Measurements from ENCODE around the gene MEIS2.

The MEIS2 gene

GRCh38 chr15:36960947-36961227 lies 139.5 kb downstream of the MEIS2 start:
- Histone ChIP-seq H3K27ac (ENCODE audit: low read depth, low read length) (no peak overlapping the region), H3K36me3 (ENCODE audit: control insufficient read depth in 1 of 2, insufficient read depth in 2 of 2, low read length in 2 of 2) (no peaks in the 10 kb centered on the region), H4K91ac (ENCODE audit: low read depth, low read length) (no peak overlapping the region), H2BK120ac (ENCODE audit: insufficient read depth, low read length, poor library complexity) (no peak overlapping the region), H2BK5ac (ENCODE audit: low read depth, low read length, poor library complexity) (no peak overlapping the region), H3K79me2 (ENCODE audit: control insufficient read depth, insufficient read depth, low read length, poor library complexity) (no peaks in the 10 kb centered on the region), H3K14ac (ENCODE audit: low read length) (no peak overlapping the region), H2AFZ (ENCODE audit: insufficient read depth, low read length, poor library complexity) (no peak overlapping the region), H2BK12ac (ENCODE audit: low read length) (no peak overlapping the region), H2AK5ac (ENCODE audit: low read length) (no peak overlapping the region), H4K12ac (ENCODE audit: low read depth, low read length) (no peak overlapping the region), H3K18ac (ENCODE audit: low read length) (no peak overlapping the region), H3K9ac (ENCODE audit: low read length) (no peak overlapping the region), H3K27me3 (ENCODE audit: insufficient read depth, low read length) (no peaks in the 10 kb centered on the region), H3K23ac (ENCODE audit: low read length) (no peak overlapping the region), H3K4me2 (ENCODE audit: low read length) (no peak overlapping the region), H3K4ac (ENCODE audit: low read depth, low read length) (no peak overlapping the region), H3K9me3 (ENCODE audit: insufficient read depth, low read depth, low read length) (no peaks in the 10 kb centered on the region), H3K4me1 (ENCODE audit: control insufficient read depth in 1 of 2, insufficient read depth in 2 of 2, low read length in 2 of 2) (no peaks in the 10 kb centered on the region), H3K4me3 (ENCODE audit: low read depth, low read length) (no peak overlapping the region), H4K8ac (ENCODE audit: low read depth, low read length) (no peak overlapping the region), H3K79me1 (ENCODE audit: low read length) (no peaks in the 10 kb centered on the region)
- WGBS (ENCODE audit: extremely low coverage, insufficient coverage, insufficient read length), result no CpG with 5 or more reads among the region's 1 CpG
- no peak for DNase-seq

GRCh38 chr15:36960179-36960946 lies 140.0 kb downstream of the MEIS2 start:
- H3K79me2 ChIP-seq (ENCODE audit: control insufficient read depth, insufficient read depth, low read length, poor library complexity), result no peaks in the 10 kb centered on the region
- H3K4me1 ChIP-seq (ENCODE audit: control insufficient read depth in 1 of 2, insufficient read depth in 2 of 2, low read length in 2 of 2), result no peaks in the 10 kb centered on the region
- no peak overlapping the region for H2AK5ac ChIP-seq (ENCODE audit: low read length)
- no peak overlapping the region for H3K4me3 ChIP-seq (ENCODE audit: low read depth, low read length)
- no peak overlapping the region for H3K23ac ChIP-seq (ENCODE audit: low read length)
- no peaks in the 10 kb centered on the region for H3K36me3 ChIP-seq (ENCODE audit: control insufficient read depth in 1 of 2, insufficient read depth in 2 of 2, low read length in 2 of 2)
- DNase-seq, result no peak
- no peak overlapping the region for H3K27ac ChIP-seq (ENCODE audit: low read depth, low read length)
- H4K8ac ChIP-seq (ENCODE audit: low read depth, low read length), result no peak overlapping the region
- H3K14ac ChIP-seq (ENCODE audit: low read length), result no peak overlapping the region
- H2AFZ ChIP-seq (ENCODE audit: insufficient read depth, low read length, poor library complexity), result no peak overlapping the region
- no peak overlapping the region for H3K9ac ChIP-seq (ENCODE audit: low read length)
- H2BK12ac ChIP-seq (ENCODE audit: low read length), result no peak overlapping the region
- H4K12ac ChIP-seq (ENCODE audit: low read depth, low read length), result no peak overlapping the region
- no peak overlapping the region for H4K91ac ChIP-seq (ENCODE audit: low read depth, low read length)
- no peak overlapping the region for H3K4me2 ChIP-seq (ENCODE audit: low read length)
- H3K4ac ChIP-seq (ENCODE audit: low read depth, low read length), result no peak overlapping the region
- no peak overlapping the region for H2BK5ac ChIP-seq (ENCODE audit: low read depth, low read length, poor library complexity)
- H3K79me1 ChIP-seq (ENCODE audit: low read length), result no peaks in the 10 kb centered on the region
- no peak overlapping the region for H3K18ac ChIP-seq (ENCODE audit: low read length)
- no peak overlapping the region for H2BK120ac ChIP-seq (ENCODE audit: insufficient read depth, low read length, poor library complexity)
- H3K9me3 ChIP-seq (ENCODE audit: insufficient read depth, low read depth, low read length), result no peaks in the 10 kb centered on the region
- no peaks in the 10 kb centered on the region for H3K27me3 ChIP-seq (ENCODE audit: insufficient read depth, low read length)
- WGBS (ENCODE audit: extremely low coverage, insufficient coverage, insufficient read length), result no CpG with 5 or more reads among the region's 2 CpGs

GRCh38 chr15:36959746-36960145 lies 140.6 kb downstream of the MEIS2 start:
- Histone ChIP-seq H3K27me3 (ENCODE audit: insufficient read depth, low read length) (no peaks in the 10 kb centered on the region), H3K4me1 (ENCODE audit: control insufficient read depth in 1 of 2, insufficient read depth in 2 of 2, low read length in 2 of 2) (no peaks in the 10 kb centered on the region), H4K12ac (ENCODE audit: low read depth, low read length) (no peak overlapping the region), H4K91ac (ENCODE audit: low read depth, low read length) (no peak overlapping the region), H3K4me2 (ENCODE audit: low read length) (no peak overlapping the region), H3K14ac (ENCODE audit: low read length) (no peak overlapping the region), H3K18ac (ENCODE audit: low read length) (no peak overlapping the region), H3K9me3 (ENCODE audit: insufficient read depth, low read depth, low read length) (no peaks in the 10 kb centered on the region), H2BK120ac (ENCODE audit: insufficient read depth, low read length, poor library complexity) (no peak overlapping the region), H3K79me1 (ENCODE audit: low read length) (no peaks in the 10 kb centered on the region), H3K9ac (ENCODE audit: low read length) (no peak overlapping the region), H3K36me3 (ENCODE audit: control insufficient read depth in 1 of 2, insufficient read depth in 2 of 2, low read length in 2 of 2) (no peaks in the 10 kb centered on the region), H3K4ac (ENCODE audit: low read depth, low read length) (no peak overlapping the region), H3K23ac (ENCODE audit: low read length) (no peak overlapping the region), H2AK5ac (ENCODE audit: low read length) (no peak overlapping the region), H3K4me3 (ENCODE audit: low read depth, low read length) (no peak overlapping the region), H2BK5ac (ENCODE audit: low read depth, low read length, poor library complexity) (no peak overlapping the region), H4K8ac (ENCODE audit: low read depth, low read length) (no peak overlapping the region), H2AFZ (ENCODE audit: insufficient read depth, low read length, poor library complexity) (no peak overlapping the region), H3K27ac (ENCODE audit: low read depth, low read length) (no peak overlapping the region), H2BK12ac (ENCODE audit: low read length) (no peak overlapping the region), H3K79me2 (ENCODE audit: control insufficient read depth, insufficient read depth, low read length, poor library complexity) (no peaks in the 10 kb centered on the region)
- DNase-seq, result no peak

- no peak overlapping the region for H3K27ac ChIP-seq (ENCODE audit: low read depth, low read length)
Observed at GRCh38 chr15:36958606-36959005, 141.7 kb downstream of the MEIS2 start.

More at GRCh38 chr15:36958606-36959005, 141.7 kb downstream of the MEIS2 start:
- H3K79me2 ChIP-seq (ENCODE audit: control insufficient read depth, insufficient read depth, low read length, poor library complexity), result no peaks in the 10 kb centered on the region
- no peak overlapping the region for H3K14ac ChIP-seq (ENCODE audit: low read length)
- no peak overlapping the region for H3K4me2 ChIP-seq (ENCODE audit: low read length)
- H3K27me3 ChIP-seq (ENCODE audit: insufficient read depth, low read length), result no peaks in the 10 kb centered on the region
- no peaks in the 10 kb centered on the region for H3K36me3 ChIP-seq (ENCODE audit: control insufficient read depth in 1 of 2, insufficient read depth in 2 of 2, low read length in 2 of 2)
- no peak overlapping the region for H2AFZ ChIP-seq (ENCODE audit: insufficient read depth, low read length, poor library complexity)
- H2BK120ac ChIP-seq (ENCODE audit: insufficient read depth, low read length, poor library complexity), result no peak overlapping the region
- H4K91ac ChIP-seq (ENCODE audit: low read depth, low read length), result no peak overlapping the region
- H2BK5ac ChIP-seq (ENCODE audit: low read depth, low read length, poor library complexity), result no peak overlapping the region
- no peak overlapping the region for H4K12ac ChIP-seq (ENCODE audit: low read depth, low read length)
- no peak overlapping the region for H3K4ac ChIP-seq (ENCODE audit: low read depth, low read length)
- H3K18ac ChIP-seq (ENCODE audit: low read length), result no peak overlapping the region
- no peak for DNase-seq
- no peak overlapping the region for H3K9ac ChIP-seq (ENCODE audit: low read length)
- no peak overlapping the region for H3K23ac ChIP-seq (ENCODE audit: low read length)
- H3K4me1 ChIP-seq (ENCODE audit: control insufficient read depth in 1 of 2, insufficient read depth in 2 of 2, low read length in 2 of 2), result no peaks in the 10 kb centered on the region
- no peak overlapping the region for H4K8ac ChIP-seq (ENCODE audit: low read depth, low read length)
- H2BK12ac ChIP-seq (ENCODE audit: low read length), result no peak overlapping the region
- no peaks in the 10 kb centered on the region for H3K9me3 ChIP-seq (ENCODE audit: insufficient read depth, low read depth, low read length)
- H3K4me3 ChIP-seq (ENCODE audit: low read depth, low read length), result no peak overlapping the region
- H2AK5ac ChIP-seq (ENCODE audit: low read length), result no peak overlapping the region
- H3K79me1 ChIP-seq (ENCODE audit: low read length), result no peaks in the 10 kb centered on the region
- WGBS (ENCODE audit: extremely low coverage, insufficient coverage, insufficient read length), result no CpG with 5 or more reads among the region's 1 CpG
